Gastroesophageal sphincter (tissue), 4 donors: Measurements from ENCODE around the gene RAX2. TPM values are rescaled to one million over a fixed set of nuclear protein-coding genes. Genes with fewer than 3 reads are reported as not detected.

Source experiments
- ATAC-seq: fragments of 150-250 bp; one replicate; pipeline ENCODE4 v1.9.1; 2016; ENCODE audit warnings: mild to moderate bottlenecking, moderate library complexity
- H3K27ac ChIP-seq, 4 donors: fragments of 200-600 bp; sonication (generic) in 3 of 4; 1 replicate in 3 of 4; 2 replicates in 1 of 4; pipeline ENCODE4 v1.5.1; 2016 to 2019
- H3K27me3 ChIP-seq: fragments of 200-600 bp; sonication (generic); one replicate; pipeline ENCODE4 v1.5.1; 2019
- H3K36me3 ChIP-seq, 2 donors: fragments of 200-600 bp; sonication (generic); one replicate each; pipeline ENCODE4 v1.5.1; 2019; ENCODE audit warnings: control low read depth in 1 of 2
- H3K4me1 ChIP-seq, 3 donors: fragments of 200-600 bp; sonication (generic); 1 replicate in 2 of 3; 2 replicates in 1 of 3; pipeline ENCODE4 v1.5.1; 2016 to 2019; ENCODE audit warnings: control low read depth in 2 of 3
- H3K4me3 ChIP-seq, 2 donors: fragments of 200-600 bp; sonication (generic); one replicate each; pipeline ENCODE4 v1.5.1; 2019; ENCODE audit warnings: mild to moderate bottlenecking in 1 of 2, moderate library complexity in 1 of 2
- H3K9me3 ChIP-seq, 3 donors: fragments of 200-600 bp; sonication (generic); one replicate each; pipeline ENCODE4 v1.5.1; 2017 to 2019; ENCODE audit warnings: control low read depth in 2 of 3
- CTCF ChIP-seq, 4 experiments: fragments of 200-600 bp in 2 of 4; fragments of 450-650 bp in 2 of 4; sonication (generic) in 1 of 4; IDR thresholded peaks; one replicate each; pipeline ENCODE4 v1.5.1; 2017 to 2019; ENCODE audit warnings: antibody characterized with exemption in 4 of 4, mild to moderate bottlenecking in 2 of 4, moderate library complexity in 2 of 4
- EP300 ChIP-seq: sonication (generic); formaldehyde crosslinking; IDR thresholded peaks from one replicate; pipeline ENCODE4 v1.6.1; 2017; ENCODE audit warnings: antibody characterized with exemption, mild to moderate bottlenecking
- POLR2A ChIP-seq, 2 donors: fragments of 450-650 bp; IDR thresholded peaks; one replicate each; pipeline ENCODE4 v1.6.1; 2017; ENCODE audit warnings: antibody characterized with exemption in 2 of 2, mild to moderate bottlenecking in 2 of 2, moderate library complexity in 1 of 2
- POLR2AphosphoS5 ChIP-seq: sonication (generic); formaldehyde crosslinking; IDR thresholded peaks from one replicate; pipeline ENCODE4 v1.6.1; 2017; ENCODE audit warnings: antibody characterized with exemption
- WGBS, 2 donors: methylation state at CpG; one replicate each; pipeline ENCODE4 v1.1.5; 2018; ENCODE audit warnings: low coverage in 1 of 2; 5-methylcytosine and 5-hydroxymethylcytosine counted together
- total RNA-seq, 4 donors: library from RNA; depleted of rRNA; stranded (reverse); fragments of >200 nt; gene quantifications; one replicate each; pipeline ENCODE4 v1.1.0, GENCODE V29; 2016

The RAX2 gene
- total RNA-seq, 4 donors from 2014 or later: not detected

- no peak for ATAC-seq
- Histone ChIP-seq H3K4me1 (peaks cover 0 to 13% (median 0%) of the 10 kb centered on the region in 3 donors), H3K36me3 (no peaks in the 10 kb centered on the region), H3K27me3 (peaks cover 79% of the 10 kb centered on the region), H3K9me3 (peaks cover 0 to 29% (median 2%) of the 10 kb centered on the region in 3 donors), H3K4me3 (peak within 1 kb of the TSS in 1 of 2 donors; percentile 42), H3K27ac (no peak within 1 kb of the TSS)
- TF ChIP-seq CTCF (IDR thresholded peaks at IDR 0.05) (no peak), EP300 (no peak), POLR2AphosphoS5 (no peak), POLR2A (IDR thresholded peaks at IDR 0.05) (no peak)
- 36 to 43% methylated on average over 3 to 4 of the region's 101 CpGs for WGBS, 2 donors
Measured at GRCh38 chr19:3785938-3786824, 14.2 kb upstream of the RAX2 start, which contains the start of gene MATK. TSS of gene MATK (minus strand) at chr19:3786381. CDS start at chr19:3785135, 1,246 bp downstream.

GRCh38 chr19:3785451-3785937, 13.5 kb upstream of the RAX2 start:
- no peak for ATAC-seq
- peaks cover 0 to 13% (median 0%) of the 10 kb centered on the region in 3 donors for H3K4me1 ChIP-seq
- peak overlapping the region in 1 of 2 donors; percentile 42 for H3K4me3 ChIP-seq
- peaks cover 0 to 29% (median 2%) of the 10 kb centered on the region in 3 donors for H3K9me3 ChIP-seq
- WGBS, 2 donors: no CpG with 5 or more reads among the region's 47 CpGs
- H3K27ac ChIP-seq: no peak overlapping the region
- peaks cover 74% of the 10 kb centered on the region for H3K27me3 ChIP-seq
- TF ChIP-seq CTCF (IDR thresholded peaks at IDR 0.05) (no peak), POLR2A (IDR thresholded peaks at IDR 0.05) (peak in 1 of 2 donors; percentile 11)
- H3K36me3 ChIP-seq: no peaks in the 10 kb centered on the region

- 19% methylated on average over 3 to 14 of the region's 25 CpGs for WGBS, 2 donors
- TF ChIP-seq EP300 (no peak), CTCF (IDR thresholded peaks at IDR 0.05) (no peak), POLR2AphosphoS5 (no peak), POLR2A (IDR thresholded peaks at IDR 0.05) (no peak)
- H3K27me3 ChIP-seq: peaks cover 67% of the 10 kb centered on the region
- ATAC-seq: no peak
- H3K4me1 ChIP-seq: peaks cover 0 to 13% (median 0%) of the 10 kb centered on the region in 3 donors
- H3K9me3 ChIP-seq: peaks cover 0 to 31% (median 2%) of the 10 kb centered on the region in 3 donors
- H3K27ac ChIP-seq: no peak overlapping the region
- no peaks in the 10 kb centered on the region for H3K36me3 ChIP-seq
- H3K4me3 ChIP-seq: peak overlapping the region in 1 of 2 donors; percentile 42
Measured at GRCh38 chr19:3784607-3785450, 12.8 kb upstream of the RAX2 start.

GRCh38 chr19:3783660-3784584, 11.9 kb upstream of the RAX2 start:
- peaks cover 74% of the 10 kb centered on the region for H3K27me3 ChIP-seq
- peaks cover 0 to 31% (median 2%) of the 10 kb centered on the region in 3 donors for H3K9me3 ChIP-seq
- no peak overlapping the region for H3K27ac ChIP-seq
- H3K4me1 ChIP-seq: peaks cover 0 to 13% (median 0%) of the 10 kb centered on the region in 3 donors
- TF ChIP-seq EP300 (no peak), POLR2AphosphoS5 (no peak), CTCF (IDR thresholded peaks at IDR 0.05) (no peak)
- 57% methylated on average over 1 of the region's 49 CpGs; no CpG with 5 or more reads in 1 of the 2 donors for WGBS, 2 donors
- no peak overlapping the region for H3K4me3 ChIP-seq
- H3K36me3 ChIP-seq: no peaks in the 10 kb centered on the region
- ATAC-seq: no peak
